ENCODE measurements around the gene TPST1.
"Not testable (repeated sequence)": the region's sequence is repeated elsewhere in the genome, so short reads cannot be mapped to it uniquely, and the experiment has no call there.

DNA sequence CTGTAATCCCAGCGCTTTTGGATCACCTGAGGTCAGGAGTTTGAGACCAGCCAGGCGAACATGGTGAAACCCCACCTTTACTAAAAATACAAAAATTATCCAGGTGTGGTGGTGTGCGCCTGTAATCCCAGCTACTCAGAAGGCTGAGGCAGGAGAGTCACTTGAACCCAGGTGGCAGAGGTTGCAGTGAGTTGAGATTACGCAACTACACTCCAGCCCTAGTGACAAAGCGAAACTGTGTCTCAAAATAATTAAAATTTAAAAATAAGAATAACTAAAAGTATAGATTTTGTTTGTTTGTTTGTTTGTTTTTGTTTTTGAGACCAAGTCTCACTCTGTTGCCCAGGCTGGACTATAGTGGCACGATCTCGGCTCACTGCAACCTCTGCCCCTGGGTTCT is 49.1 kb upstream of the TPST1 start:
- not testable (repeated sequence) for TF ChIP-seq FOXK2 (IDR thresholded peaks at IDR 0.05); FOXM1 (IDR thresholded peaks at IDR 0.05; ENCODE audit: borderline replicate concordance); NFRKB (IDR thresholded peaks at IDR 0.05); SP1 (IDR thresholded peaks at IDR 0.05); FOXA1 (IDR thresholded peaks at IDR 0.05); L3MBTL2 (conservative IDR thresholded peaks at IDR 0.05); SUZ12 (IDR thresholded peaks at IDR 0.05); HDGF (IDR thresholded peaks at IDR 0.05; ENCODE audit: borderline replicate concordance); TARDBP (IDR thresholded peaks at IDR 0.05); BHLHE40 (IDR thresholded peaks at IDR 0.05; ENCODE audit: borderline replicate concordance); ELF4 (IDR thresholded peaks at IDR 0.05); ARNT (IDR thresholded peaks at IDR 0.05)
- TF ChIP-seq, protein P1, sequence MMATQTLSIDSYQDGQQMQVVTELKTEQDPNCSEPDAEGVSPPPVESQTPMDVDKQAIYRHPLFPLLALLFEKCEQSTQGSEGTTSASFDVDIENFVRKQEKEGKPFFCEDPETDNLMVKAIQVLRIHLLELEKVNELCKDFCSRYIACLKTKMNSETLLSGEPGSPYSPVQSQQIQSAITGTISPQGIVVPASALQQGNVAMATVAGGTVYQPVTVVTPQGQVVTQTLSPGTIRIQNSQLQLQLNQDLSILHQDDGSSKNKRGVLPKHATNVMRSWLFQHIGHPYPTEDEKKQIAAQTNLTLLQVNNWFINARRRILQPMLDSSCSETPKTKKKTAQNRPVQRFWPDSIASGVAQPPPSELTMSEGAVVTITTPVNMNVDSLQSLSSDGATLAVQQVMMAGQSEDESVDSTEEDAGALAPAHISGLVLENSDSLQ (IDR thresholded peaks at IDR 0.05) = not testable (repeated sequence)
